HG03135 (cell line): ENCODE results near the gene PAOX.

Experiments used
- ATAC-seq: cut with Tn5 transposase; IDR thresholded peaks from one replicate; pipeline ENCODE4 v1.9.1; 2021; ENCODE audit warnings: mild to moderate bottlenecking, moderate library complexity; ENCODE audit not compliant: unreplicated experiment

PAOX gene

DNA sequence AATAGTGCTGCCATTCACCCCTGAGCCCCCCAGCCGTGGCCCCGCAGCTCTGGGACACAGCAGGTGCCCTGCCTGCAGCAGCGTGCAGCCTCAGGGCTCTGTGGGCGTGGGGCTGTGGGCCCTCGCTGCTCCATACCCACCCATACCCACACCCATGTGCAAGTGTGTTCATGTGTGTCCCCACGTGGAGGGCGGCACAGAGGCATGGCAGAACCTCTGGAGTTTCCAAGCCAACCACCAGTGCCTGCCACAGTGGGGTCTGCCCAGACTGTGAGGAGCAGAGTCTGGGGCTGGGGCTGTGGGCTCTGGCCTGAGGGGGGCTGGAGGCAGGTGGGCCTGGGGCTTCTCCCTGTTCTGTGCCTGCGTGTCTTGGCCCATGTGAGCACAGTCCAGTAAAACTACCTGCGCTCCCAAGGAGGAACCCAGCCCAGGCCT lies 29.5 kb upstream of the PAOX start:
- ATAC-seq = no peak

DNA sequence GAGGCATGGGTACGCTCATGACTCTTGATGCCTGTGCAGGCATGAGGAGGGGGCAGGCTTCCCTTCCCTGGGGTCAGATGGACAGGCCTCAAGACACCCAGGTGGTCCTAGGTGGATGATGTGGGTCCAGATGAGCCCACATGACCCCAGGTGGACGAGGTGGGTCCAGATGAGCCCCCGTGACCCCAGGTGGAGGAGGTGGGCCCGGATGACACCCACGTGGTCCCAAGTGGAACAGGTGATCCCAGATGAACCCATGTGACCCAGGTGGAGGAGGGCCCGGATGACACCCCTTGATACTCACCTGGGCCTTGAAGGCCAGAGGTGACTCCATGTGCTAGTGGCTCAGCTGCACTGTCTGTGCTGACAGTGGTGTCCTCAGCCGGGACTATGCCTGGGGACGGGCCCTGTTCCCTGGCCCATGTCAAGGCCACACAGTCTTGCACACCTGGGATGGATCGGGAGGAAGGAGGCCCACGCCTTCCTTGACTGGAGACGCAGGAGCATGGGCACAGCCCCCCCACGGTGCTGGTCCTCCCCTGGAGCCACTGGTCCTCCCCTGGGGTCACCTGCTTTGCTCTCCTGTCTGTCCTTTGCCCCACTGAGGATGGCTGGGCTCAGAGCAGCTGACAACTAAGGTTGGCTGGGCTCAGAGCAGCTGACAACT lies 28.6 kb upstream of the PAOX start:
- no peak for ATAC-seq

DNA sequence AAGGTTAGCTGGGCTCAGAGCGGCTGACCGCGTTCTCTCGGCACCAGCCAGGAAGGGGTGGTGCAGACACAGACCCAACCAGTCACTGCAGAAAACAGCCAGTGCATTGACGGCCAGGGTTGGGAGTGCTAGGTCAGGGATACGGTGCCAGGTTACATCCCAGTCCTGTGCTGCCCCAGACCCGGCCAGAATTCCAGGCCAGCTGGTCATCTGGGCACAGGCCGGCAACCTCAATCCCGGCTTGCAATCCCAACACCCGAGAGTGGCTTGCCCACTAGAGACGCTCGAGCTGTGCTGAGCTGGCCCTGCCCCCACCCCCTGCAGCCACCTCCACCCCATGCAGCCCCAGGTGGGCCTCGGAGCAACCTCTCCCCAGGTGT lies 28.1 kb upstream of the PAOX start:
- ATAC-seq = no peak

DNA sequence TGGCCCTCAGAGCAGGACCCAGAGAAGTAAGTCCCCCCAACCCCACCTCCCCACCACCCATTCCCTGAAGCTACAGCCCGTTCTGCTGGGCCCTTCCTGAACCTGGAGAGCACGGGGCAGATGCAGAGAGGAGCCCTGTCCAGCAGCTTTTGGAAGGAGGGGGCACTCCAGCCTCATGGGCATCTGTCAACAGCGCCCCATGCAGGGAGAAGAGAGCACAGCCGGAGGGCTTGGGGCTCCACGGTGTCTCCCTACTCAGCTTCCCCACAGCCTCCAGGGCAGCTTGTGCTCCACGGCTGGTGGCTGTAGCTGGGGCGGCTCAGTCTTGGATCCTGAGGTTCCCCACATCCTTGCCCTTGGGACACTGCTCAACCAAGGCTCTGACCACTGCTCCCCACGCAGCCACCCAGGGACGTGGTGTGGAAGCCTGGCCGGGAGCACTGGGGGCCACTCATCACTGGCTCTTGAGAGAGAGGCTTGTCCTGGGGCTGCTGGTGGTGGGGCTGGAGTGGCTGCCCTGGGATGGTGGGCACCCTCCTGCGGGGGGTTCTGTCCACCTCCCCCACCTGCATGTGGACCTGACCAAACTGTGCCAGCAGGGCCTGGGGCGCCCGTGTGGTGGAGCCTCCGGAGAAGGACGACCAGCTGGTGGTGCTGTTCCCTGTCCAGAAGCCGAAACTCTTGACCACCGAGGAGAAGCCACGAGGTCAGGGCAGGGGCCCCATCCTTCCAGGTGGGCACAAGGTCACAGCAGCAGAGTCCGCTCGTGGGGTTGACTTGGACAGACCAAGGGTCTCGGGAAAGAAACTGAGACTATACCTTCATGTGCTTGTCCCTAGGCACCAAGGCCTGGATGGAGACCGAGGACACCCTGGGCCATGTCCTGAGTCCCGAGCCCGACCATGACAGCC lies 27.4 kb upstream of the PAOX start:
- no peak for ATAC-seq

DNA sequence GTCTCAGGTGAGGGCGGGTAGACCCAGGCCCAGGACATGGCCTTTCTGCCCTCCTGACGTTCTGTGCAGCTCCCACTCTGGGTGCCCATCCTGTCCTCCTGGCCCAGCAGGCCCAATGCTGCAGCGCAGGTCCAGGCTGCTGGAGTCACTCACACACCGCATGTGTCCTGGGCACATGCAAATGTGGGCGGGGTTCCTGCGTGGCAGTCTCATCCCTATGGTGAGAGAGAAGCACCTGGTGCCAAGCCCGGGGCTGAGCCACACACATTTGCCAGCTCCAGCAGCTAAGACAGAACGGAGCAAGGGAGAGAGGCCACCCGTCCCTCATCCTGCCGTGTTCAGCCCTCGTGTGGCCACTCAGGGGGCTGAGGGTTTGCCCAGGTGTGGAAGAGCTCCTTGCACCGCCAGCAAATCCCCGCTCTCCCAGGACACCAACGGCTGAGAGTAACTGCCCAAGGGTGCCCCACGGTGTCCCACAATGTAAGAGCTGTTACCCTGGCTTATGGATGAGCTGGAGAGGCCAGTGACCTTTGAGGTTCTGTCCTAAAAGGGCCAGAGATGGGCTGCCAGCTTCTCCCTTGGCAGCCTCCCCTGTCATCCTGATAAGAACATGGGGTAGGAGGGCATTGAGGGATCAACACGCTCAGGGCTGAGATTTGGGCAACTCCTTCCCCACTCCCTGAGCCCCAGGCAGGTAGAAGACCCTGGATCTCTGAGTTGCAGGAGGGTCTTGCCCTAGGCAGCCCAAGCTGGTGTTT lies 25.7 kb upstream of the PAOX start:
- ATAC-seq = no peak

DNA sequence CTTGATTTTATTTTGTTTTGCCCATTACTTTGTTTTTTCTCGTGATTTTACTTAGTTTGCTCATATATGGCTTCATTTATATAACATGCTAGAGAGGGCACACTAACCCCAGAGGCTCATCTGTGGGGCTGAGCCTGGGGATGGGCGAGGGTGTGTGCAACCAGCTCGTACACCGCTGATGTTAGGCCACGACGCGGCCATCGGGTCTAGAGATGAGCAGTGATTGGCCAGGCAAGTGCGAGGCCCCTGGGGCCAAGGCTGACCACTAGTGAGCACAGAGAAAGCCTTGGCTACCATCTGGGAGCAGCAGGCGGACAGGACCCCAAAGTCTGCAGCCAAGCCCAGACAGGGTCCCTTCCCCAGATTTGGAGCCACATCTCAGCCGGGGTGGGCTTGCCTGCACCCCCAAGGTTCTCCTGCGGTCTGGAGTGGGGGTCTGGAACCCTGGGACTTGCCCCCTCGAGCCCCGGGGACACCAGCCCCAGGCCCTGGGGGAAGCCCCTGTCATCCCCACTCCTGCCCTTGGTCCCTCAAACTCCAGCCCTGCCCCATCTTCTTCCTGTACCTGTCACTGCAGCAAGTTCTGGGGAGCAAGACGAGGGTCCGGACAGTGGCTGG lies 25.0 kb upstream of the PAOX start:
- no peak for ATAC-seq

DNA sequence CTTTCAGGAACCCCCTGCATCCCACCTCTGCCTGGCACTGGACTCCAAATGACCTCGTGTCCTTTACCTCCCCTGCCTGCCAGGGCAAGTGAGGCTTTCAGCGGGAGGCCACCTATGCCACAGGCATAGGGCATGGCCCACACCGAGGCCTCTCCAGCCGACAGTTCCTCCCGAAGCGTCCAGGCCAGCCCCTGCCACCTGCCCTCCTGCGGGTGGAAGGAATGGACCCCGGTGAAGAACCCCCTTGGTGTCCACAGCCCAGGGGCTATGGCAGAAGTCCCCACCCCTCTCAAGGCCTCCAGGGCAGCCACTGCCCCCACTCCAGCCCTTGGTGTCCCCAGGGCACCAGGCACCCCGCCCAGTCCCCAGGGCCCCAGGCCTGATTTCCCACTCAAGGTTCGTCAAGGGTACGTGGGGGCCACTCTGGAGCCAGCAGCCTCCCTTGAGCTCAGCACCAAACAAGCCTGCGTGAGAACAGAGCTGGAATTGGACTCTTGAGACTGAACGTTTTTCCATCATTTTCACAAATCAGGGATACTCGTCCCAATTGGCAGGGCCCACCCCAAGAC lies 24.3 kb upstream of the PAOX start:
- no peak for ATAC-seq

DNA sequence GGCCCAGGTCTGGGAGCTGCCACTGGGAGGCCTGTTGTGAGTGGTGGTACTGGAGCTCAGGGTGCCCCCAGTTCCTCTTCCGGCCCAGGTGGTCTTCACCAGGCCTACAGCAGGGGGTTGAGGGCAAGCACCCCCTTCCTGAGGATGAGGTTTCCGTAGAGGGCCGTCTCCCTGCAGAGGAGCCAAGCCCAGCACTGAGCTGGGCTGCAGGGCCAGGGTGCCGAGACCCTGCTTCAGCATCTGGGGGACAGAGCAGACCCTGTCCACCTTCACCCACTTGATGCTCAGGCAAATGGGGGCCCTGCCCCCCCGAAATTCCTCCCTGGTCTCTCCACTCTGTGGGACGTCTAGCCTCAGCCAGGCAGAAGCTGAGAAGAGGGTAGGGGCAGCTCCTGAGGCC lies 23.8 kb upstream of the PAOX start:
- ATAC-seq = no peak

DNA sequence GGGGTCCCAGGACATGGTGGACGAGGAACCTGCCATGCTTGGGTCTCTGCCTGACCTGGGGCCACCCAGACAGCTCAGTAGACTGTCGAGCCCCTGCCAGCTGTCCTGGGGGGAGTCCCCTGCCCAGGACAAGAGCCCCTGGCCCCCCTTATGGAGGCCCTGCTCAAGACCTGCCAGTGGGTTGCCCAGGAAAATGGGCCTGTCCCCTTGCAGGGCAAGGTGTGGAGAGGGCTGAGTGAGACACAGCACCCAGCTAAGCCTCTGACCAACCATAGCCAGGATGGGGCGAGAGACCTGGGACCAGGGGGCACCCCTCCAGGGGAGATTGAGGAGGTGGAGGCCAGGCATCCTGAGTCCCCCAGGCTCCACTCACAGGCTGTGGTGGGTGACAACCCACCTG lies 23.1 kb upstream of the PAOX start:
- no peak for ATAC-seq

DNA sequence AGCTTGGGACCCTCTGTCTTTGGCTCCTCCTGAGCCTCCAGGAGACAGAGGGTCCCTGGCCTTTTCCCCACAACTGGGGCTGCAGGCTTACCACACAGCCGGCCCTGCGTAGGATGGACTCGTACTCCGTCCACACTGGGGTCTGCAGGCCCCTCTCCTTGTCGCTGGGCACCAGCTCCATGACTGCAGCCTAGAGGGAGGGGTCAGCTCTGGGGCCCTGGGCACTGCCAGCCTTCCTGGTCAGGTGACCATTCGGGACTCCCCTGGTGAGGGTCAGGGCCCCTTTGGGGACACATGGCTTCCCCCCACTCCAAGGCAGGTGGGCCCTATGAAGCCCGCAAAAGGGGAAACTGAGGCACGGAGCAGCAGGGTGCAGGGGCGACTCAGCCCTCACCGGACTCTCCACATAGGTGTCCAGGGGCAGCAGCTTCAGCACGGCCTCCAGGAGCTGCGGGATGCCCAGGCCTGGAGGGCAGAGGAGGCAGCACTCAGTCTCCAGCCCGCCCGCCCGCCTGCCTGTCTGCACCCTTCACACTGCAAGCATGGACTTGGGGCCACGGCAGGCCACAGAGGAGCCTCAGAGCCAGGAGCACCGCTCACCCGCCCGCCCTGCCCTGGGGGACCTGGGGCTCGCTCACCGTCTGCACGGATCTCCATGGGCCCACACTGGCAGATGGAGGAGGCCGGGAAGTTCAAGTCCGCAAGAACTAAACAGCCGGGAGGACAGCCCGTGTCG lies 22.3 kb upstream of the PAOX start:
- no peak for ATAC-seq

DNA sequence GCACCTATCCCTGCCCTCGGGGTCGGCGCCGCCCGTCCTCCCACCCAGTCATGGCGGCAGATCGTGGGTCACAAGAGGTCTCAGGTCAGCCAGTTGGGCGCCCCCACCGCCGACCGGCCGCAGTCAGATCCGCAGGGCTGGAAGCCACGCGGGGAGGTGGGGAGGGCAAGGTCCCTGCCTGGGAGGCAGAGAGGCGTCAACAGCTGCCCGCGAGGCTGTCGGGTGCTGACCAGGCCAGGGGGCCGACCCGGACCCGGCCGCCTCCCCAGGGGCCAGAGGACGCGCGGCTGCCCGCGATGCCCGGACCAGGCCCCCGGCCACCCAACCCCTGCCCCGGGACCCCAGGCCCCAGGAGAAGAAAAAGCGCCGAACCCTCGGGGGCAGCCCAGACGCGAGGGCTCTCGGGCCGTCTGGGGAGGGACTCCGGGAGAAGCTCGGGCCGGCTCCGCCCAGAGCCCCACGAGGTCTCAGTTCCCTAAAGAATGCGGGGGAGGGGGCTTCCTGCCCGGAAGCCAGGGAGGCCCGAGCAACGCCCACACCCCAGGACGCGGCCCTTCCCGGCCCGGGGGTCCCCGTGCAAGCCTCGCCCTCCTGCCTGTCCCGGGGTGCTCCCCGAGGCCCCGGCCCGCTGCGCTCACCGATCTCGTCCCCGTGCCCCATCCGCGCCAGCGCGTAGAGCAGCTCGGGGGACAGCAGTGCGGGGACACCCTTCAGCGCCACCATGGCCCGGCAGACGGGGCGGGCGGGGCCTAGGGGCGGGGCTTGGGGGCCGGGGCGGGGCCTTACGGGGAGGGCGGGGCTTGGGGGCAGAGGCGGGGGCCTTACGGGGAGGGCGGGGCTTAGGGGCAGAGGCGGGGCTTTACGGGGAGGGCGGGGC lies 21.5 kb upstream of the PAOX start, which contains the start of gene FUOM:
Gene FUOM, minus strand, starts transcription at position 735 of the 877 bp plus-strand sequence. Its CDS starts 12 bp downstream, at position 723.
- ATAC-seq = peak; percentile 60

DNA sequence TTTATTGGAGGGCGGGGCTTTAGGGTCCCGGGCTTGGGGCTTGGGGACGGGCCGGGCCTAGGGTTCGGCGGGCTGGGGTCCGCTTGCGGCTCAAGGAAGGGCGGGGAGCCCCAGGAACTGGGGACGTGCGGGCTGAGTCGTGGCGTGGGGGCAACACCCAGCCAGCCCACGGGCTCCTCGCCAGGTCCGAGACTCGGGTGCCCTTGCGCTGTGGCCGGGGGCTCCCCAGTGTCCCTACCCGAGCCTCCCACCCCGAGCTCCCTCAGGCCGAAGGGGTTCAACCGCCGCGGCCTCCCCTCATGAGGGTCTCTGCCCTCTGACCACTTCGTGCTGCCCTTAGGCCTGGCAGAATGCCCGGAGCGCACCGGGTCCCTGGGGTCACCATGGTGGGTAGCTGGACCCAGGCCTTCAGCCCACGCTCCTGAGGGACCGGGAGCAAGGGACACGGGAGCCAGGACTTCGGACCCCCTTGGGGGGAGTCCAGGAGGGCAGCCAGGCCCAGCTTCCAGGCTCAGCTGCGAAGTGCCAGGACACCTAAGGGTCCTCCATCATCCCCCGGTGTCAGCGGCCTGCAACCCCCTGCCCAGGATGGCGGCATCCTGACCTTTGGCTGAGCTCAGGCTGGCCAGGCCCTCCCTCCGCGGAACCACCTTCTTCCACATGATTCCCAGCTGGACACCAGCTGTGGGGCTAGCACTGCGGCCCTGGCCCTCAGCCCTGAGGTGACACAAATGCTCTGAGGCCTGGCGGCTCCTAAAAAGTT lies 20.7 kb upstream of the PAOX start:
- no peak for ATAC-seq

DNA sequence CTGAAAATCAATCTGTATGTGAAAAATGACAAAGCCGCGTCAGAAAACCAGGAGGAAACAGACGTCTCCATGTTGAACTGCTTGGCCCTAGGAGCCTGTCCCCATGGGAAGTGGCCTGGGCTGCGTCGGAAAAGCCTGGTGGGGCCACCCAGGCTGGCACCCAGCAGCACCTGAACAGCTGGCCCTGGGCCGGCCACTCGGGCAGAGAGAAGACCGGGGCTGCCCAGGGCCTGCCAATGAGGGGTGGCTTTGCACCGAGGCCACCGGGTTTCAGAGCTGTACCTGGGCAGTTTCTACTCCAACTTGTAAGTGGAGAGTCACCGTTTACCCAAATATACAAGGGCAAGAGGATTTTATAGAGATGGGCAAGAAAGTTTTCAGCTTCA lies 20.1 kb upstream of the PAOX start:
- no peak for ATAC-seq

DNA sequence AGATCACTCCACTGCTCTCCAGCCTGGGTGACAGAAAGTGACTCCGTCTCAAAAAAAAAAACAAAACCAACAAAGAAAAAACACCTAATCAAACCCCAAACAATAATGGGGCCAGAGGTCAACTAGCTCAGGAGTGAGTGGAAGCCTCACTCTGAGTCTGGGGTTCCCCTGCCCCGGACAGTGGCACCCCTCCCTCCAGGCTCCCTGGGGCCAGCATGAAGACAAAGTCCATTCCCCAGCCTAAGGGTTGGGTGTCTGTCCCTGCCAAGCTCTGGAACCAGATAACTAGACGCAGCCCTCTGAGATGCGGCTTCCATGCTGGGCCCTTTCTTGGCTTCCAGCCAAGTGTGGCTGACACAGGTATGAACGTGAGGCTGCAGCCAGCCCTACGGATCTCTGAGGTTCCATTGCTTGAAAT lies 19.5 kb upstream of the PAOX start:
- ATAC-seq = no peak

DNA sequence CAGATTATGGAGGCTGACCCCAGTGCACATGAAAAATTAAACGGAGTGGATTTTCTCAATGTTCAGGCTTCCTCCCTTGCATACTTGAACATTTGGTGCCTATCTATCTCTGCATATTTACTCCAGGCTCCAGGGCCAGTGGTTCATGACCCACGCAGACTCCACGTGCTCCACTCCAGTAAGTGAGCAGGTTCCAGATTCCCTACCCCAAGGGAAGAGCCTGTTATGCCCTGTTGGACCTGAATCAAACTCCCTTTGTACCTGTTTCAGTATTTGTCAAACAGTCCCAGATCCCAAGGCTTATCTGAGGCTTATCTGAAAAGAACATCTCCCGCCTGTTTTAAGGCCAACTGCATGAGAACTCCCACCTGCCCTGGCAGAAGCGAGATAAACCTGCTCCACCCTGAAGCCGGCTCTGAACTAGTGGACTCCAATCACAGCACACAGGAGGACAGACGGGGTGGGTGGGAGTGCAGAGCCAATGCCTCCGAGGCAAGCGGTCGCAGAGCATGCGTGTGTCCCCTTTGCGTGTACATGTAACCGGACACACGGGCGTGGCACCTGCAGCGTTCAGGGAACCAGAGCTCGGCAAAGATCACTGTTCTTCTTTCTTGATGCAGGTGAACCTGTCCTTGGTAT lies 19.0 kb upstream of the PAOX start:
- ATAC-seq = no peak

DNA sequence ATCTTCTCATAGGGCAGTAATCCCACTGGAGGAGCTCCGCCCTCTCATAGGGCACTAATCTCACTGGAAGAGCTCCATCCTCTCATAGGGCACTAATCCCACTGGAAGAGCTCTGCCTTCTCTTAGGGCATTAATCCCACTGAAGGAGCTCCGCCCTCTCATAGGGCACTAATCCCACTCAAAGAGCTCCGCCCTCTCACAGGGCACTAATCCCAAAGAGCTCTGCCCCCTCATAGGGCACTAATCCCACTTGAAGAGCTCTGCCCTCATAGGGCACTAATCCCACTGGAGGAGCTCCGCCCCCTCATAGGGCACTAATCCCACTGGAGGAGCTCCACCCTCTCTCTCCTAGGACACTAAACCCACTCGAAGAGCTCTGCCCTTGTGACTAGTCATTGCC lies 17.8 kb upstream of the PAOX start:
- no peak for ATAC-seq

DNA sequence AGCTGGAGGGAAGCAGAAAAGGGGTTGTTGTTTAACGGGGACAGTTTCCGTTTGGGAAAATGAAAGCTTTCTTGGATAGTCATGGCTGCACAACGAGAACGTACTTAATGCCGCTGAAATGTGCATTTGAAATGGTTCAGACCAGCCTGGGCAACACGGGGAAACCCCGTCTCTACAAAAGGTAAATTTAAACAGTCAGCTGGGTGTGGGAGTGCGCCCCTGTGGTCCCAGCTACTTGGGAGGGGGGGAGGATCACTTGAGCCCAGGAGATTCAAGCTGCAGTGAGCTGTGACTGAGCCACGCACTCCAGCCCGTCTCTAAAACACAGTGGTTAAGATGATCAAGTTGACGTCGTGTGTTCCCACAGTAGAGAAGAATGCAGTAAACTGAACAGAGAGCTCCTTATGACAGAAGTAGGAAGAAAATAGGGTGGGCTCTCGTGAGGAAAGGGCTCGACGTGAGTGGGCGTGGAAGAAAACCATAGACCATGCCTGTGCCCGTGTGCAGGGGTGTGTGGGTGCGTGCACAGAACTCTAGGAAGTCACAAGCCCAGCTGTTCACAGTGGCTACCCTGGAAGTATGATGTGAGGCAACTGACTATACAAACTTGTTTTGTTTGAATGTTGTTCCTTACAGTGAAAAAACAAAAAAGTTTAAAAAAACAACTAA lies 17.2 kb upstream of the PAOX start:
- ATAC-seq = no peak
